HG02884 (cell line): ENCODE measurements around the gene CFAP43.

Experiments
- ATAC-seq: cut with Tn5 transposase; IDR thresholded peaks from one replicate; pipeline ENCODE4 v1.9.1; 2021; ENCODE audit warnings: mild to moderate bottlenecking, moderate library complexity; ENCODE audit not compliant: unreplicated experiment

Gene CFAP43

GRCh38 chr10:104144931-104145330 is 87.2 kb downstream of the CFAP43 start:
- no peak for ATAC-seq

DNA sequence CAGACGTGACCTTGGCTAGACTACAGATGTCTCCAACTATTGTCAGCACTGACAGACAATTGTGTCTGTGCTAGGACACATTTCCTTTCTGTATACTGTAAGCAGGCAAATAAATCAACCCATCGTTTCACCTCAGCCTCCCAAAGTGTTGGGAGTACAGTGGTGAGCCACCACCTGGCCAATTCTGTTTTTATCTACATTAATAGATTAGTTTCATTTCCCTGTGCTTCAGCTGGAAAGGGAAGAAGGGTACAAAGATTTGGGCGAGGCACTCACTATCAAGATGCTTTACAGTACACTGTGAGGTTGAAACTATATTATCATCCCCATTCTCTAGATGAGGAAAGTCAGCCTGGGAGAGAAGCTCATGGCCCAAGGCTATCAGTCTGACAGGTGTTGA is 88.3 kb downstream of the CFAP43 start:
- ATAC-seq, result no peak

DNA sequence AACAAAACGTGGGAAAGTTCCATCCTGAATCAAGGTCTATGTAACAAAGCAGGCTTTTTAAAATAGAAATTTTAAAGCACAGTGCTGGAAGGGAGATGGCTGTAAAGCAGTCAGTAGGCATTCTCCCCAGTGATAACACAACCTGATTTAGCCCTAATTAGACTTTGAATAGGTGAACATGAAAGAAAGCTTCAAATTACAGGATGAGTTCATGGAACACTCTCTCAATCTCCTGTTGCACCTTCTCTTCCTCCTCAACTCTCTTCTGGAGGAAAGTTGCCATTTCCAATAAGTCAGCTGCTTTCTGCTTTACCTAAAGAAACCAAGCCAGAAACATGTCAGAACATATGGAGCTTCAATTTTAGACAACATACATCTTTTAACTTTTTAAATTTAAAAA is 90.1 kb downstream of the CFAP43 start:
- ATAC-seq, result no peak

DNA sequence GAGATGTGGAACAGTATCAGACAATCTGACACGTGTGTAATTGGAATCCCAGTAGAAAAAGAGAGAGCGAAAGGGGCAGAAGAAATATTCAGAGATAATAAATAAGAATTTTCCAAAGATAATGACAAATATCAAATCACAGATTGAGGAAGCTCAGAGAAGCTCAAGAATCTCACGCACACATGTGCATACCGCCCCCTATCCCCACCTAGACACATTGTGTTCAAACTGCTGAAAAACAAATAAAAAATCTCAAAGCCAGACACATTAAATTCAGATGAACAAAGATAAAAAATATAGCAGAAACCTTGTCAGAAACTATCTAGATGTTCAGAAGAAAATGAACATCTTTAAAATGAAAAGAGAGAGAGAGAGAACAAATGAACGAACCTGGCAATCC is 92.9 kb downstream of the CFAP43 start:
- no peak for ATAC-seq

DNA sequence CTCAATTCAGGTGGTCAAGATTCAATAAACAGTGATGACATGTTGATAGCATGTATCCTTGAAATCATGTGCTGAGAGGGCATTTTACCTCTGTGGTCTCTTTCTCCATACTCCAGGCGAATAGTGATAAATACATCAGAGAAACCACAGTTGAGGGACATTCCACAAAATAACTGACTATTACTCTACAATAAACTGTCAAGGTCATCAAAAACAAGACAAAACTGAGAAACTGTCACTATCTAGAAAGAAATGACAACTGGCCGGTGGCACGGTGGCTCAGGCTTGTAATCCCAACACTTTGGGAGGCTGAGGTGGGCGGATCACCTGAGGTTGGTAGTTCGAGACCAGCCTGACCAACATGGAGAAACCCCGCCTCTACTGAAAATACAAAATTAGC is 94.0 kb downstream of the CFAP43 start:
- ATAC-seq, result no peak

GRCh38 chr10:104130041-104130440 is 102.1 kb downstream of the CFAP43 start:
- ATAC-seq, result no peak

DNA sequence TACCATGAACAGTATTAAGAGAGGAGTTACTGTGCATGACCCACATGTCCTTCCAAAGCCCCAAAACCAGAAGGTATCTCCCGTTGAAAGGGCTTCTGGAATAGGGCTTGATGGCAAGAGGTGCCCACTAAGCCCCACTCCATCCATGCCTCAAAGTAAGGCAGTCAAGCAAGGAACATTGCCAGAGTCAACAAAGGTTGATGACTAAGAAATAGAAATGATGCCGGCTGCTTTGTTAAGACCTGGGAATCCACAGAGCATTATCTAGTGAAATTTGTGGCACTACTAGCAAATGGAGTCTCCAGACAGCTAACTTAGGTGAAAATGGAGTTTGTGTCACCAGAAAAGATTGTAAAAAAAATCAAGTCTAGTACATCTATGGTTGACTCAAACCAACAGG is 104.0 kb downstream of the CFAP43 start:
- no peak for ATAC-seq

GRCh38 chr10:104127411-104127810 is 104.8 kb downstream of the CFAP43 start:
- no peak for ATAC-seq

DNA sequence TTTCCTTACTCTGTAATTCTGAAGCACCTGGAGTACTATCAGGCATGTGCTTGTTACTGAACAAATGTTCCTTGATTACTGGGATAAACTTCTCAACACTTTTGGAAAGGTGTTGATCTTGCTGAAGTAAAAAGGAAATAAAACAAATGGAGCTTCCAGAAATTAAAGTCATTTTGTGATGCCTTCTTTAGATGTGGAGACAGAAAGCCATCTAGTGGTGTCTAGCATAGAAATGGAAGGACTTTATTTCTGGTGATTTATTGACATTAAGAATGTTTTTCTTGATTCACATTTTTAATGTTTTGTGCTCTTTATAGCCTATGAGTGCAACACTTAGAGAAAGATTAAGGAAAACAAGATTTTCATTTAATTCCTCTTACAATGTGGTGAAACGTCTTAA is 108.8 kb downstream of the CFAP43 start:
- no peak for ATAC-seq

DNA sequence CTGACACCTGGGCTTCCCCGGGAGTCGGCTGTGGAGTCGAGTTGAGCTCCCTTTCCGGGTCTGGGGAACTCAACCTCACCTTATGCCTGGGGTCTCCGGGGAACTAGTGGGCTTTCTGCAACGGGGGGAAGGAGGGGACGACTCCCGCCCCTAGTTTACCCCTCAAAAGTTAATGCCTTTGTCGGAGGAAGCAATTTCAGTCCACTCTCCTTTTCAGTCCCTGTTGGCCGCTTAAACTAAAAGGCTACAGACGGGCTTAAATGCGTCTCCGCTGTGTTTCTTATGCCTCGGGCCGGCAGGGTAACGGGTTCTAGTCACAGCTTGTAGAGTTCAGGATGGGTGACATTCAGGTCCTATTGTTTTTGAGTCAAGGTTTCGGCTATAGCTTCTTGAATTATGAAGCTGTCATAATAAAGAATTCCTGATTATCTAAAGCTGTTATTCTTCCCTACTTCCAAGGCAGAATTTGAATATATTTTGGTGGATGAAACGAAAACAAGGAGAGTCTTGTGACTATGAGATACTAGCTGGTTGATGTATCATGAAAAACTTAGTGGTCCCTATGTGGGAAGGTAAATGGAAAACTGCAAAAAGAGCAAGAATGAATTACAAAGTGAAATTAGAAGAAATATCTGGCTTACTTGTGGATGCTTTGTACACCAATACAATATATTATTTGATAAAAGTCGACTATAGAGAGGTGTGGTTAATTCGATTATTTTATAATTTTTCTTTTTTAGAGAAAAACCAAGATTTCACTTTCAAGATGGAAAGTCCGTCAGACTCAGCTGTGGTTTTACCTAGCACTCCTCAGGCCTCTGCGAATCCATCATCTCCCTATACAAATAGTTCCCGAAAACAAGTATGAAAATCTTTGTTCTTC is 109.7 kb downstream of the CFAP43 start:
- ATAC-seq, result peak; percentile 3

DNA sequence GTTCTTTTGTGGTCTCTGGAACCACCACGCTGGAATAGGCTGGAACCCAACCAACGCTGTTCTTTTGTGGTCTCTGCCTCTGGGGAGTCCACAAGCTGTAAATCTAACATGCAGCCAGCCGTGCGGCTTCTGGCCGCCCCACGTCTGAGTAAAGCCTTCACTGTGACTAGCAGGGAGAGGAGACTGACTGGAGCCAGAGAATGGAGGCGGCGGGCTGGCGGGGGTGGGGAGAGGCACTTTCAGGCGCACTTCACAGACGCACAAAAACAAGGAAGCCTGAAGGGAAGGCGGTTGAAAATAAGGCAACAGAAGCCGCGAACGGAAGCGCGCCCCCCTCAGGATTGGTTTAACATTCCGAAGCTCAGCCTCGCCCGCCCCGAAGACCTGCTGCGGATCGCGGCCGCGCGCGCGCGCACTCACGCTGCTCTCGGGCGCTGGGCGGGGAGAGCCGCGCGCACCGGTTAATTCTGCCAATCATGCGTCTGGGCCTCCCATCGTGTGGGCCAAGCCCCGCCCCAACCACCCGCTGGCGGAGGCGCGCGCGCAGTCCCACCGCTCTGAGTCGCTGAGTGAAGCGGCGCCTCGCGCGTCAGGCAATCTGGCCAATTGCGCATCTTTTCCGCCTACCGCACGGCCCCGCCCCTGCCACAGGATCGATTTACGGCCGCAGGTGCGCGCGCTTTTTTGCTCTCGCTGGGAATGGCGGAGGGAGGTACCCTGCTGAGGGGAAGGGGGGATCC is 110.5 kb downstream of the CFAP43 start, which contains the start of gene SFR1:
Gene SFR1, plus strand, starts transcription at position 687 of the 740 bp plus-strand sequence. Its CDS starts 13 bp downstream, at position 700.
- ATAC-seq, result peak; percentile 85

- peak; percentile 39 for ATAC-seq
Measured at GRCh38 chr10:104120903-104121484, 111.2 kb downstream of the CFAP43 start.

GRCh38 chr10:104120512-104120902 is 111.7 kb downstream of the CFAP43 start:
- no peak for ATAC-seq

DNA sequence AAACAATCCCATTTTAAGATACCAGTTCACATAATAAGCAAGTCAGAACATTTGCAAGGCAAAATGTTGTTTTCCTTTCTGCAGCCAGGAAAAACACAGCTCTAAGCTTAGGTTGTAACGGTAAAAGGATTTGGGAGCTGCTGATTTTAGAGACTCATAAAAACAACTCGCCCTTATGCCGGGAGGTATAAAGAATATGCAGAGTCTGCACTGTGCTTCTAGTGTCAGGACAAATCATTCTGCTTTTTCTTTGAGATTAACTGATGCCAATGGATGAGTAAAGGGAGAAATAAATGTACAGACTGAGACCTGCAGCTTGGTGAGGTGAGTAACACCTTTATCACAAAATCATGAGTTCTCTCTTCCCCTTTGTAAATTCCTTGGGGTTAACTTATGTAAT is 112.2 kb downstream of the CFAP43 start:
- no peak for ATAC-seq

DNA sequence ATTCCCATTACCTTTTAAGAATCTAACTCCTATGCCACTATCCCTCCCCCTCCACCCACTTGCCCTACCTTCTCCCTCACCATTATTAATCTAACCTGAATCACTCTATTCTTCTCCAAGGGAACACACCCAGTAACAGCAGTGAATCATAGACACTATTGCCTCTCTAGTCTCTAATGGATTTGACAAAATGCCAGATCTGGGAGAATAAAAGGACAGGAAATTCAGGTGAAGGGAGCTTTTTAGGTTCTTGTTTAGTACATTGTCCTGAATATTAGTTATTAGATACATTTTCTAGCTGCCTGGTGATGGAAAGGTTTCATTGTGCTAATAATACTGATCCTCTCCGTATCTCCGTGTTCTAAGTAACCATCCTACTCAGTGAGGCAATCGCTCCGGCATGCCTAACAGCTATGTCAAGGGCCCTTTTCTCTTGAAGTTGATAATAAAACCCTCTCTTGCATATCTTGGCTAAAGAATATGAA is 114.3 kb downstream of the CFAP43 start:
- ATAC-seq, result no peak

- ATAC-seq, result no peak
Measured at GRCh38 chr10:104113376-104113956, 118.7 kb downstream of the CFAP43 start.

DNA sequence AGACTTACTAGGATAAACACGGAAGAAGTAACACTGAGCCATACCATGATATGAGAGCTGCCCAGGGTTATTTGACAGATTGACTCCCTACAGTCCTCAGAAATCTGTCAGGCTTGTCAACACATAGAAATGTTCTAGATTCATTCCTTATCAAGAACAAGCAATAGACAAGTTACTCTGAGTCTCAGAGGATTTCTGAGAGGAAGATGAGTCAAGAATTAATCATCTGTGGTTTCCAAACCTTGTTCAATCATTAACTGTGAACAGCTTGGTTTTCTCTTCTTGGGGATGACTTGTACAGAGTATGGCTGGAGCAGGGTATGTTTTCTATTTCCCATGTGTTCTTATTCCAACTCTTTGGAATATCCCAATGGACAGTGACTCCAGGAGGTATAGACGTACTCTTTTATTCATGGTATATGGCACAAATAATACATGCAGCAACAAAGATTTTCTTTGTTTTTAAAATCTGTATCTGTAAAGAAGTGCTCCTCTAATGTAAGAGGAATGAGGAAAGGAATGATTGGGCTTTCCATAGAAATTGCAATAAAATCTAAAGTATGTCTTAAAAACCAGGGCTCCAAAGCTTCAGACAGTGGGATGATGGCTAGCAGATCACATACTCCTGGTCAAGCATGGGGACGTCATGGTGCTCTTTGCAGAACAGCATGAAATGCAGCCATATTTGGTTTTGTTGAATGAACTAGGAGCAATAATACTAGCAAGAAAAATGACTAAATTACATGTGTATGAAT is 122.1 kb downstream of the CFAP43 start:
- no peak for ATAC-seq

GRCh38 chr10:104104926-104105325 is 127.2 kb downstream of the CFAP43 start:
- no peak for ATAC-seq

- ATAC-seq, result no peak
Measured at GRCh38 chr10:104104418-104104817, 127.7 kb downstream of the CFAP43 start.

- no peak for ATAC-seq
Measured at GRCh38 chr10:104103956-104104355, 128.2 kb downstream of the CFAP43 start.
